Panc1 (cell line): ENCODE results near the gene RNF220. TPM values are rescaled to one million over a fixed set of nuclear protein-coding genes. Genes with fewer than 3 reads are reported as not detected.

ENCODE experiments used
- ATAC-seq: fragments of 200-7000 bp; cut with Tn5 transposase; 2 replicates; pipeline ENCODE4 v1.9.1; 2020; ENCODE audit warnings: mild to moderate bottlenecking, moderate library complexity
- BruUV-seq: library from RNA; stranded (reverse); fragments of 400-500 nt; replicated peaks from 2 replicates; lab custom pipeline; 2021; lab: Mats Ljungman, UMichigan
- CTCF ChIA-PET: fragments of 300-600 bp; sonication (Branson Sonifier 250); formaldehyde crosslinking; loops from one replicate; lab custom pipeline; 2022; ENCODE audit warnings: antibody characterized with exemption; lab: Charles Lee
- POLR2A ChIA-PET: fragments of 300-600 bp; sonication (Branson Sonifier 250); formaldehyde crosslinking; loops from one replicate; lab custom pipeline; 2022; ENCODE audit warnings: antibody characterized with exemption; lab: Charles Lee
- DNase-seq: peaks from one replicate; pipeline ENCODE4 v3.0.0-alpha.2; 2010; ENCODE audit warnings: low read depth, low spot score
- H3K27ac ChIP-seq: 2 replicates; pipeline ENCODE4 v1.5.1; 2011; ENCODE audit warnings: mild to moderate bottlenecking, low read length, inconsistent platforms
- H3K27me3 ChIP-seq: fragments of 200-500 bp; sonication (Bioruptor generic); 2 replicates; pipeline ENCODE4 v1.6.0; 2014; ENCODE audit warnings: low read length, inconsistent platforms; ENCODE audit not compliant: control insufficient read depth, insufficient read depth
- H3K36me3 ChIP-seq: fragments of 200-500 bp; sonication (Bioruptor generic); 2 replicates; pipeline ENCODE4 v1.5.1; 2014; ENCODE audit warnings: inconsistent platforms, mild to moderate bottlenecking, low read length, moderate library complexity; ENCODE audit not compliant: control insufficient read depth, insufficient read depth
- H3K4me1 ChIP-seq: 2 replicates; pipeline ENCODE4 v1.5.1; 2011; ENCODE audit warnings: inconsistent platforms, mild to moderate bottlenecking, low read length, moderate library complexity; ENCODE audit not compliant: control insufficient read depth, insufficient read depth
- H3K4me3 ChIP-seq, 2 experiments: 2 replicates each; pipeline ENCODE4 v1.5.1; 2011 to 2012; ENCODE audit warnings: low read depth in 2 of 2, low read length in 2 of 2, mild to moderate bottlenecking in 2 of 2, inconsistent platforms in 1 of 2, moderate library complexity in 1 of 2
- H3K9me3 ChIP-seq: fragments of 200-500 bp; sonication (Bioruptor generic); 2 replicates; pipeline ENCODE4 v1.5.1; 2014; ENCODE audit warnings: low read depth, mild to moderate bottlenecking, inconsistent platforms, low read length, moderate library complexity; ENCODE audit not compliant: control insufficient read depth, insufficient read depth
- POLR2AphosphoS5 ChIP-seq: IDR thresholded peaks from 2 replicates; pipeline ENCODE4 v1.6.1; 2012; ENCODE audit warnings: mild to moderate bottlenecking, low read depth, low read length, moderate library complexity
- REST ChIP-seq, 2 experiments: IDR thresholded peaks; 2 replicates each; pipeline ENCODE4 v1.6.1; 2011 to 2012; ENCODE audit warnings: low read depth in 2 of 2, control low read depth in 1 of 2, low read length in 1 of 2, mild to moderate bottlenecking in 1 of 2, moderate library complexity in 1 of 2; ENCODE audit not compliant: insufficient read depth in 1 of 2
- SIN3A ChIP-seq: IDR thresholded peaks from 2 replicates; pipeline ENCODE4 v1.6.1; 2012; ENCODE audit warnings: low read depth, mild to moderate bottlenecking, low read length, moderate library complexity, borderline replicate concordance; ENCODE audit not compliant: insufficient read depth
- TCF7L2 ChIP-seq: IDR thresholded peaks from 2 replicates; pipeline ENCODE4 v1.6.1; 2011; ENCODE audit warnings: mild to moderate bottlenecking, low read depth, low read length, inconsistent platforms
- in situ Hi-C: cut with HindIII; loops from 2 replicates; pipeline ENCODE4 v1.10.0; 2016; ENCODE audit warnings: low sequenced_read_pairs, low pct_unique_long_range_greater_than_20kb
- intact Hi-C: fragments of 100-400 bp; cut with micrococcal nuclease; formaldehyde crosslinking; loops from one replicate; pipeline ENCODE4 v1.10.0; 2022; ENCODE audit not compliant: unreplicated experiment
- total RNA-seq: library from RNA; stranded (reverse); gene quantifications from one replicate; pipeline ENCODE4 v1.2.1, GENCODE V29; 2021; ENCODE audit not compliant: unreplicated experiment
- TF ChIP-seq, protein P1 (sequence below): fragments of 450-650 bp; IDR thresholded peaks from 2 replicates; pipeline ENCODE4 v1.5.1; 2017; ENCODE audit warnings: mild to moderate bottlenecking

RNF220 gene
- total RNA-seq, 1 experiment from 2014 or later, result 64.9 TPM

DNA sequence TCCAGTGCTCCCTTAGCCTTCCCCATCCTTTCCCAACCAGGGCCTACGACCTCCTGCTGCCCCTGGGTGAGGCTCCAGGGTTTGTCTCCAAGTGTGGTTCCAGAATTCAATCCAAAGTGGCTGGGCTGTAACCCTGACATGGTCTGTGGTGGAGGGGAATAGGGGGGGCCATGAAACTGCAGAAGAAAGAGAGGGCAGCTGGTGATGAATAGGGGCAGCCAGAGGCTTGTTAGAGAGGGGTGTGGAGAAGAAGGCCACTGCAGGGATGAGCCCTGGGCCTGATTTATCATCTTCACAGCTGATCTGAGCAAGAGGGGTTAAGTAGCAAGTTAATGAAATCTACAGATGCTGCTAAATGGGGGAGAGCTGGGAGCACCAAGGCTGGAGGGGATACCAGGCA is 37.1 kb upstream of the RNF220 start:
- ATAC-seq (no peak), DNase-seq (no peak)
- Histone ChIP-seq H3K9me3 (no peaks in the 10 kb centered on the region), H3K36me3 (no peaks in the 10 kb centered on the region), H3K27ac (no peak overlapping the region), H3K27me3 (no peaks in the 10 kb centered on the region), H3K4me1 (no peaks in the 10 kb centered on the region), H3K4me3 (no peak overlapping the region)
- ChIA-PET CTCF (no interaction called here), POLR2A (no interaction called here)
- in situ Hi-C loops (no loop called here), intact Hi-C loops (no loop called here)
- no TSS peak for BruUV-seq
- TF ChIP-seq POLR2AphosphoS5, result no peak
- TF ChIP-seq REST (IDR thresholded peaks at IDR 0.05; ENCODE audit: insufficient read depth in 1 of 2, low read depth in 2 of 2, low read length in 1 of 2), result no peak
- TF ChIP-seq, protein P1, sequence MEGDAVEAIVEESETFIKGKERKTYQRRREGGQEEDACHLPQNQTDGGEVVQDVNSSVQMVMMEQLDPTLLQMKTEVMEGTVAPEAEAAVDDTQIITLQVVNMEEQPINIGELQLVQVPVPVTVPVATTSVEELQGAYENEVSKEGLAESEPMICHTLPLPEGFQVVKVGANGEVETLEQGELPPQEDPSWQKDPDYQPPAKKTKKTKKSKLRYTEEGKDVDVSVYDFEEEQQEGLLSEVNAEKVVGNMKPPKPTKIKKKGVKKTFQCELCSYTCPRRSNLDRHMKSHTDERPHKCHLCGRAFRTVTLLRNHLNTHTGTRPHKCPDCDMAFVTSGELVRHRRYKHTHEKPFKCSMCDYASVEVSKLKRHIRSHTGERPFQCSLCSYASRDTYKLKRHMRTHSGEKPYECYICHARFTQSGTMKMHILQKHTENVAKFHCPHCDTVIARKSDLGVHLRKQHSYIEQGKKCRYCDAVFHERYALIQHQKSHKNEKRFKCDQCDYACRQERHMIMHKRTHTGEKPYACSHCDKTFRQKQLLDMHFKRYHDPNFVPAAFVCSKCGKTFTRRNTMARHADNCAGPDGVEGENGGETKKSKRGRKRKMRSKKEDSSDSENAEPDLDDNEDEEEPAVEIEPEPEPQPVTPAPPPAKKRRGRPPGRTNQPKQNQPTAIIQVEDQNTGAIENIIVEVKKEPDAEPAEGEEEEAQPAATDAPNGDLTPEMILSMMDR, result no peak
- TF ChIP-seq TCF7L2, result no peak
- TF ChIP-seq SIN3A, result no peak

DNA sequence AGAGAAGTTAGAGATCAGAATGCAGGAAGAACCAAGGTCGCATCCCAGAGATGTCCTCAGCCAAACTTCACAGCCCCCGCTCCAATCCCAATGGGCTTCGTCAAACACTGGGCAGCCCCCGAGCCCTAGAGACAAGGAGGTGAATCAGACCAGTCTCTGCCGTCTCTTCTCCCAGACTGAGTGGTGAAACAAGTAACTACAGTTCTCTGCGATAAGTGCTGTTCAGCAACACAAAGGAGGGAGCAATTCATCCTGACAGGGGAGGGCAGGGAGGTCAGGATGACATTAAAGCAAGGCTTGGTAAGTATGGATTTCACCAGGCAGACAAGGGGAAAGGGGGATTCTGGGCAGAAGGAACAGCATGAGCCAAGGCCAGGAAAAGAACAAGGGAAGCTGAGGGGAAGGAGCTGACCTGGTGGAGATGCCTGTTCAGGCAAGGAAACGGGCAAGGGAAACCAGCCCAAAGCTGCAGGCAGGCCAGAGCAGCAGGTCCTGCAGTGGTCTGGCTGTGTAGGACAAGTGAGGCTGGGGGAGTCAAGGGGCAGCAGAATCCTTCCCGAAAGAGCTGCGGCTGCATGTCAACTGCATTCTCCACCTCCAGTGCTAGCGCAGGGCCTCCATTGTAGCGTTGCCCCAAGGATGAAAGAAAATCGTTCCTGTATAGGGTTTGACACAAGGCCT is 36.4 kb upstream of the RNF220 start:
- intact Hi-C loops (no loop called here), in situ Hi-C loops (no loop called here)
- Histone ChIP-seq H3K27me3 (no peaks in the 10 kb centered on the region), H3K4me1 (no peaks in the 10 kb centered on the region), H3K4me3 (no peak overlapping the region), H3K36me3 (no peaks in the 10 kb centered on the region), H3K27ac (no peak overlapping the region), H3K9me3 (no peaks in the 10 kb centered on the region)
- ATAC-seq, result no peak
- CTCF ChIA-PET, result no interaction called here
- POLR2A ChIA-PET, result interaction anchor here (0.5 kb wide), 1 partner anchor 22 kb away, joined by 13 read pairs; no protein-coding TSS in a partner anchor
- no TSS peak for BruUV-seq
- TF ChIP-seq SIN3A (no peak), POLR2AphosphoS5 (no peak), TCF7L2 (no peak), REST (IDR thresholded peaks at IDR 0.05; ENCODE audit: insufficient read depth in 1 of 2, low read depth in 2 of 2, low read length in 1 of 2) (no peak)
- TF ChIP-seq, protein P1, result no peak
- DNase-seq, result no peak
